GM18520 (cell line): ENCODE results near the gene PDE11A.
"Not testable (repeated sequence)": the region's sequence is repeated elsewhere in the genome, so short reads cannot be mapped to it uniquely, and the experiment has no call there.

Experiments used
- ATAC-seq: cut with Tn5 transposase; IDR thresholded peaks from one replicate; pipeline ENCODE4 v1.9.1; 2021; ENCODE audit not compliant: unreplicated experiment

Gene PDE11A

DNA sequence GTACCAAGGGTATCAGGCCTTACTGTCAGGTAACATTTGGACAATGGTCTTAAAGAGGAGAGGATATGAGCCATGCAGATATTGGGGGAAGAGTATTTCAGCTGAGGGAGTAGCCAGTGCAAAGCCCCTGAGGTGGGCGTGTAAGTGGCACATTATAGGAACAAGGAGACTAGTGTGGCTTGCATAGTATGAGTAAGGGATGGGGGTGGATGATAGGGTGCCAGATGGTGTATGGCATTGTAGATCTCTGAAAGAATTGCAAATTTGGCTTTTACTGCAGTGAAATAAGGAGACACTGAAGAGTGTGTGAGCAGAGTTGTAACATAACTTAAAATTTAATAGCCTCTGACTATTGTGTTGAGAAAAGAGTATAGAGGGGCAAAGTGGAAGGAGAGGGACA, 244.0 kb downstream of the PDE11A start:
- no peak for ATAC-seq

DNA sequence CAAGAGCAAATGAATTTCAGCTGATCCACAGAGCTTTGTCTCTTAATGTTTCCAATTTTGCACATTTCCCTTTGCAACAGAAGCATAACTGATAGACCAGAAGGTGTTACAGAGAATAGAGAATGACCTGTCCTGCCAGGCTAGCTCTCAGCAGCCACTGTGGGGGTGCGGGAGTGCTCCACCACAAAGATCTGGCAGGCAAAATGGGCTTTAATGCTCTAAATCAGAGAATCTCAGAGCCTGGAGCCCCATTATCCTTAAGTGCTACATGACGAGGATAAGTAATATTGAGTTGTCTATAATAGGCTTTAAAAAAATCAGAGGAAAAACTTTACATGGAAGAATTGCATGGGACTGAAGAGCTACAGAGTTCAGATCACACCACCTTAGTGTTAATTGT, 245.7 kb downstream of the PDE11A start:
- no peak for ATAC-seq

- ATAC-seq: no peak
These were observed 249.6 kb downstream of the PDE11A start for GRCh38 chr2:177822941-177823340.

DNA sequence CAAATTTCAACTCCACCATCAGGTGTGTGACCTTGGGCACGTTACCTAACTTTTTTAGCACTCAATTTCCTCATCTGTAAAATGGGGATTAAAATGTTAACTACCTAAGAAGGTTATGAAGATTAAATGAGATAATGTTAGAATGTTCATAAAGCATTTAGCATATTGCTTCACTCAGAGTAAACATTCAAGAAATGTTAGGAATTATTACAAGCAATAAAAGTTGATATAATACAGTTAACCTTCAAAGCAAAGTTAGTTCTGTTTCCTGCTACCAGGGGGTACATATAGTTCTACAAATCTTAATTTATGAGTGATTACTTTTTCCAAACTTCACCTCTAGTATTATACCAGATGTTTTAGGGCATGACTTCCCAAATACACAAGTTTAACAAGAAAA, 254.2 kb downstream of the PDE11A start:
- ATAC-seq: no peak

DNA sequence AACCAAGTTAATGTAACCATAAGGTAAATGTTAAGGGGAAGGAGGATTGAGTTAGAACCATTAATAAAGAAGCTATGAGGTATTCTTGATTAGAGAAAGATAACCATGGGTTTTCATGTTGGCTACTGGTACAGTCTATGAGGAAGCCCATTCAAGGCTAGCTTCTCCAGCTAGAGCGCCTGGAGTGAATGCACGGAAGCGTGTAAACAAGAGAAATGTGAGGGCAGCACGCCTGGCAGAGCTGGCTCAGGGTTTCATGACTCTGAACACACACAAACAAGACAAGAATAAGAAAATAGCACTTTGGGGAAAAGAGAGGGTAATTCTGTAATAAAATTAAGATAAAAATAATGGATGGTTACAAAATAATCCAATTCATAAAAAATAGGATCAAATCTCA, 255.3 kb downstream of the PDE11A start:
- ATAC-seq: no peak

DNA sequence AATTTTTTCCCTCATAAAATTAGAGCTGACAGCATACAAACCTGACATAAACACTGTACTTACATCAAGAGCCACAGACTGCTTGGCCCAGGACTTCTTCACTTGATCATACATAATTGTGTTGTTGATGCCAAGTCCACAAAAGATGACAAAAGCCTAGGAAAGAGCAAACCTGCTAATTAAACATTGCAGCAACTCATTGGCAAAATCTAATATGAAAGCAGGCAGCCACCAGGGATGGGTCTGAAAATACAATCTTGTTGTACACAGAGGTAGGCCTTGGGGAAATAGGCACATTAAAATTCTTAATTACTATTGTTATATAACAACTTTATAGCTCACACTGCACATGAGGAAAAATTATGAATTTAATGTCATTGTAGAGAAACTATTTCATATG, 255.8 kb downstream of the PDE11A start:
- ATAC-seq: no peak

- ATAC-seq: no peak
These were observed 259.7 kb downstream of the PDE11A start for GRCh38 chr2:177812713-177813396.

DNA sequence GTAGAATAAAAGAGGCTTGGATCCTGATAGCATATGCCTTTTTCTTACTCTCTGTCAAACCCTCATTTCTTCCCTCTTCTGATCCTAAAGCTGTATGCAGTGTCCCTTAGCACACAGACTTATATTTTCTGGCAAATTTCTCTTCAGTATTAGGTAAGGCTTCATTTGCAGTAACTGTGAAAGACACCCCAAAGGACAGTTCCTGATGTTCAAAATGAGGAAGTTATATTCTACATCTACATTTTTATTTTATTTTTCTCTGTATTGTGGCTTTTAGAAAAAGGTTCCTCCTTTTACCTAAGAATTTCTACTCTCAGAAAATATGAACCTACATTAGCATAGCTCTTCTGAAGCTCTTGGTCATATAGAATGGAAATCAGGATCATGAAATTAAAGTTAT, 261.7 kb downstream of the PDE11A start:
- ATAC-seq: no peak

DNA sequence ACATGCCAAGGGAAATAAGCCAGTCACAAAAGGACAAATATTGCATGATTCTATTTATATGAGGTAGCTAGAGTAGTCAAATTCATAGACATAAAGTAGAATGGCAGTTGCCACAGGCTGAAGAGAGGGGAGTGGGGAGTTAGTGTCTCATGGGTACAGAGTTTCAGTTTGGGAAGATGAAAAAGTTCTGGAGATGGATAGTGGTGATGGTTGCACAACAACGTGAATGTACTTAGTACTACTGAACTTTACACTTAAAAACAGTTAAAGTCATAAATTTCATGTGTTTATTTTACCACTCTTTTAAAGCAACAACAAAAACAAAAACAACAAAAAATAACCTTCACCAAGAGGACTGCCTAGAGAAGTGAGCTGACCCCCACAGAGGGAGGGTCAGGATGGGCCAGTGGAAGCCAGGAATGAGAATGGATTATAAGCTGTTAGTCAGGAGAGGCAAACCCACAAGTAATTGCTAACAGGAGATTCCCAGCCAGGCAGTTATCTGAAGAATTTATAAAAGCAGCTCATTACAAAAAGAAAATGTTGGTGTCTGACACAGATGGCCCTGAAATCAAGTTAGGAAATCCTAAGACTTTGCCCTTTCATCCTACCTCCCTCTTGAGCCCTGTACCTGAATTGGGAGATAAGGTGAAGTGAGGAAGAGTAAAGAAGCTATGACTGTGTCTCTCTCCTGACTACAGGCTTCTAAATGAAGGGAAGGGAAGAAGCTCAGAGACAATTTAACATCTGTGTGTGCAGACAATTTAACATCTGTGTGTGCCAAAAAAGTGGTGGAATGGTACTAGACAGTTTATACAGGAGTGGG, 263.4 kb downstream of the PDE11A start:
- ATAC-seq: no peak

DNA sequence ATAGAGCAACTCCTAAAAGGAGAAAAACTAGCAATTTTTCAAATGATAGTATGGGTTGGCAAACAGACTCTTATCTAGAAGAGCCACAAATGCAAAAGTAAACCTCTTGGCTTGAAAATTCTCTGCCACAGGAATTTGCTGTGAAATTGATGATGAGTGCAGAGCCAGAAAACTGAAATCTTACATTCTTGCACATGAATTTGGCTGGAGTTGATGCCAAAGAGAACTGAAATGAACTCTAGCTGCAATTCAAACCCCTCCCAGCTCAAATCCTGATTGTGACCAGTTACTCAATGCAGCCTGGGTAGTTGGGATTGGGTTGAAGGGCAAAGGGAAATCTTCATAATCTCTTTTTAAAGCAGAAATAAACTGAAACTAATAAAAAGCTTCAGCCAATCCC, 266.6 kb downstream of the PDE11A start:
- ATAC-seq: no peak

DNA sequence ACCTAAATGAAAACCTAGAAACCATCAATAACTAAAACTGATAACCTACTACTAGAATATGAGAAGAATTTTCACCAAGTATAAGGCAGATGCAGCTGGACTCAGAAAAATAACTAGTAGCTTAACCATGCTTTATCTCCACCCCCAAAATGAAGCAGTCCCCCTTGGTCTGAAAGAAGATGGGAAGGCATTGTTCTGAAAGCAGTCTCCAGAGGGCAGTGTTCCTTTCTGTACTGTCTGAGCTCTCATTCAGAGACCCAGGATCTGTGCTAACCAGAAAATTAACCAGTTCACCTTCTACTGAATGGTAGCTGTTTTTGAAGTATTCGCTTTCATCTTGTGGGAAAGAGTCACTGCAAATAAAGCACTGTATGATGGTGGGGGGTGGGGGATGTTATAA, 273.0 kb downstream of the PDE11A start:
- ATAC-seq: no peak

GRCh38 chr2:177797808-177798207, 274.8 kb downstream of the PDE11A start:
- no peak for ATAC-seq

GRCh38 chr2:177796654-177797415, 275.7 kb downstream of the PDE11A start:
- no peak for ATAC-seq

- ATAC-seq: no peak
These were observed 276.6 kb downstream of the PDE11A start for GRCh38 chr2:177796011-177796410.

DNA sequence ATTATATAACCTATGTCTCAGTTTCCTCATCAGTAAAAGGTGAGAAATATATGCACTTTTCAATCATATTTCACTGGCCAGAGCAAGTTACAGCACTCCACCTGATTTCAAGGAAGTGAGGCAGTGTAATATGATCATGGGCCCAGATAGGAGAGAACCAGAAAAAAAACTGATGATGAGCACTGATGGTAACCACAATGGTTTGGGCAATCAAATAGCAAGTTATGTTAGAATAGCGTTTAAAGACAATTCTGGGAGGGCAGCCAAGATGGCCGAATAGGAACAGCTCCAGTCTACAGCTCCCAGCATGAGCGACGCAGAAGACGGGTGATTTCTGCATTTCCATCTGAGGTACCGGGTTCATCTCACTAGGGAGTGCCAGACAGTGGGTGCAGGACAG, 287.4 kb downstream of the PDE11A start:
- not testable (repeated sequence) for ATAC-seq

DNA sequence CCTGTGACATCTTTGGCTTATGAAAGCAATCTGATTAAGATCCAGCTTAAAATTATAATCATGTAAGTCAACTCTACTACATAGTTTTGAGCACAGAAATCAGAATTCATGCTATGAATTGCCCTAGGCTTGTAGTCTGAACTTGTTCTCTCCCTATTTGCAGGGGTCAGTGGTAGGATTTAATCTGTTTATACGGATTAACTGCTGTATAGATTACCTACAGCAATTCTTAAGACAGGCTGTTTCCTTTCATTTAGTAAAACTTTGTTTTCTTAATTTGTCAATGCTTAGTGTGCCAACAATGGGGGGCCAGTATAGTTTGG, 287.9 kb downstream of the PDE11A start:
- no peak for ATAC-seq

GRCh38 chr2:177783835-177784744, 288.5 kb downstream of the PDE11A start:
- no peak for ATAC-seq

GRCh38 chr2:177783091-177783490, 289.5 kb downstream of the PDE11A start:
- no peak for ATAC-seq

- ATAC-seq: no peak
These were observed 290.0 kb downstream of the PDE11A start for GRCh38 chr2:177782613-177783012.

DNA sequence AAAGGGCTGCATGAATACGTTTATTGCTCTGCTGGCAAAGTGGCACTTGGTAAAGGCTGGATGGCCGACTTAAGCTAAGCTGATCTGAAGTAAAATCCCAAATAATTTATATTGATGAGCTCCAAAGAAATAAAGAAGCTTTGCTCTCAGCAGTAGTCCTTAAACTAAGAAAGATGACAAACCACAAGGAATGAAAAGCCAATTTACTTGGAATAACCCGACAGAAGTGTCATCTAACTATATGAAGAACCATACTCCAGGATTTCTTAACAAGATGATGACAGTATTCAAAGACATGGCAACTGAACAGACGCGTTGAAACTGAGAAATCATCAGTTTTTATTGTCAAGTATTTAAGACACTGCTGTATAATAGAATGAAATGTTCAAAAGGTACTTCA, 294.1 kb downstream of the PDE11A start:
- no peak for ATAC-seq

DNA sequence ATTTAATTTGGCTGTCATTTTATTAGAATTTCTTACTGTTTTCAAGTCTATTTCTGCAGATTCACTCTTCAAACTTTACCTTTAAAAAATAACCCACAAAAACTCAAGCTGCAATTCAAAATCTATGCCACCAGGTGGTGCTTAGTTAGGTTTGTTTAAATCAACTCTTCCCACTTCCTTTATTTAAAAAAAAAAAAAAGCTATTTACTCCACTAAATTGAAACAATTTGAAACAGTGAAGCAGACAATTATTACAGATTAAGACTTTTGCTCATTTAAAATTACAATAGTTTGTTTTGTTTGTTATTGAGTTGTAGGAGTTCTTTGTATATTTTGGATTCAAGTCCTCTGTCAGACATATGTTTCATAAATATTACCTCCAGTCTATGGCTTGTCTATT, 300.0 kb downstream of the PDE11A start:
- ATAC-seq: no peak
